ENCODE results near the gene HNRNPU.

- TF ChIP-seq POLR2AphosphoS5 (IDR thresholded peaks at IDR 0.05; ENCODE audit: borderline replicate concordance, low read depth, low read length), result no peak
- TF ChIP-seq EZH2 (IDR thresholded peaks at IDR 0.05), result no peak
Observed at GRCh38 chr1:244913806-244914205, 49.5 kb upstream of the HNRNPU start.
